Kidney epithelial cell (primary cell): ENCODE results near the gene CASP1. TPM values are rescaled to one million over a fixed set of nuclear protein-coding genes. Genes with fewer than 3 reads are reported as not detected.
A peak's percentile ranks its signal among the peaks of the same experiment; 100 is the strongest.

Source experiments
- DNase-seq: peaks from one replicate; pipeline ENCODE4 v3.0.0-alpha.2; 2010; ENCODE audit warnings: low read depth
- H3K27me3 ChIP-seq: 2 replicates; pipeline ENCODE4 v1.6.0; 2011; ENCODE audit warnings: low read length; ENCODE audit not compliant: control insufficient read depth, insufficient read depth
- H3K36me3 ChIP-seq: 2 replicates; pipeline ENCODE4 v1.5.1; 2011; ENCODE audit warnings: low read length; ENCODE audit not compliant: control insufficient read depth, insufficient read depth
- H3K4me3 ChIP-seq: 2 replicates; pipeline ENCODE4 v1.5.1; 2011; ENCODE audit warnings: low read depth, mild to moderate bottlenecking, control low read depth, low read length
- total RNA-seq: library from RNA; depleted of rRNA; stranded (reverse); fragments of >200 nt; gene quantifications from 2 replicates; pipeline ENCODE4 v1.2.3, GENCODE V29; 2015
- TF ChIP-seq, protein P1 (sequence below): IDR thresholded peaks from 2 replicates; pipeline ENCODE4 v1.5.1; 2011; ENCODE audit warnings: mild to moderate bottlenecking, moderate library complexity, low read length, control low read depth, inconsistent platforms; ENCODE audit not compliant: insufficient read depth, poor library complexity, severe bottlenecking

CASP1 gene
- total RNA-seq, 1 donor from 2014 or later: 0.33 TPM

DNA sequence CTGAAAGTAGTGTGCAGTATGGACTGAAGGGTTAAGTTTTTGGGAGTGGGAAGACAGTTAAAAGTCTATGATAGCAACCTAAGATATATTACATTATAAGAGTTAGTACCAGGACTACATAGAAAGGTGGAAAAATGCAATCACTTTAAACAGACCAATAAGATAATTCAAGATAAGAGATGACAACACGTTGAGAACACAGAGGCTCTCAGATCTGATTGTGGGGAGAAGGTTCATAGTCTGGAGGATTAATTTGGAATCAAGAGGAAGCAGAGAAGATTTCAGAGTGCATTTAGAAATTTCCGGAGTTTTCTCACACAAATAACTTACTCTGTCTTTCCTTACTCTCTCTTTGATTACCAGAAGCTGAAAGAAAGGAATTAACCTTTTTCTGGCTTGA, 12.4 kb downstream of the CASP1 start:
- DNase-seq: no peak
- TF ChIP-seq, protein P1, sequence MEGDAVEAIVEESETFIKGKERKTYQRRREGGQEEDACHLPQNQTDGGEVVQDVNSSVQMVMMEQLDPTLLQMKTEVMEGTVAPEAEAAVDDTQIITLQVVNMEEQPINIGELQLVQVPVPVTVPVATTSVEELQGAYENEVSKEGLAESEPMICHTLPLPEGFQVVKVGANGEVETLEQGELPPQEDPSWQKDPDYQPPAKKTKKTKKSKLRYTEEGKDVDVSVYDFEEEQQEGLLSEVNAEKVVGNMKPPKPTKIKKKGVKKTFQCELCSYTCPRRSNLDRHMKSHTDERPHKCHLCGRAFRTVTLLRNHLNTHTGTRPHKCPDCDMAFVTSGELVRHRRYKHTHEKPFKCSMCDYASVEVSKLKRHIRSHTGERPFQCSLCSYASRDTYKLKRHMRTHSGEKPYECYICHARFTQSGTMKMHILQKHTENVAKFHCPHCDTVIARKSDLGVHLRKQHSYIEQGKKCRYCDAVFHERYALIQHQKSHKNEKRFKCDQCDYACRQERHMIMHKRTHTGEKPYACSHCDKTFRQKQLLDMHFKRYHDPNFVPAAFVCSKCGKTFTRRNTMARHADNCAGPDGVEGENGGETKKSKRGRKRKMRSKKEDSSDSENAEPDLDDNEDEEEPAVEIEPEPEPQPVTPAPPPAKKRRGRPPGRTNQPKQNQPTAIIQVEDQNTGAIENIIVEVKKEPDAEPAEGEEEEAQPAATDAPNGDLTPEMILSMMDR: no peak
- Histone ChIP-seq H3K36me3 (no peaks in the 10 kb centered on the region), H3K27me3 (no peaks in the 10 kb centered on the region), H3K4me3 (no peak overlapping the region)

DNA sequence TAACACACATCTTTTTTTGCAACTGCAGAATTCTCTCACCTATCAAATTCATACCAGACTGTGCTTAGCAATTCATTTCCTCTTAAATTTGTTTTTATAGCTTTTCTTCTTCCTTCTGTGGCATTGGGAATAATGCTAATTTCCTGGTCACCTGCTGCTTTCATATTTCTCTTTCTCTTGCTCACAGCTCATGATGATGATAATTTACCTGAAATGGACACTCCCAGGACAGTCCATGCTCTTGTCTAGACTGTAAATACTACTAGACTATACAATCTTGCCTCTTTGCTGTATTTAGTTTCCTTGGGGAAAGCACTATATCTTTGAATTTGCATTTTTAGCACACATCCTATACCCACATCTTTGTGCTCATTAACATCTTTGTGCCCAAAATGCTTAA, 27.5 kb downstream of the CASP1 start:
- DNase-seq: no peak
- Histone ChIP-seq H3K36me3 (no peaks in the 10 kb centered on the region), H3K27me3 (no peaks in the 10 kb centered on the region), H3K4me3 (no peak overlapping the region)
- TF ChIP-seq, protein P1: no peak

DNA sequence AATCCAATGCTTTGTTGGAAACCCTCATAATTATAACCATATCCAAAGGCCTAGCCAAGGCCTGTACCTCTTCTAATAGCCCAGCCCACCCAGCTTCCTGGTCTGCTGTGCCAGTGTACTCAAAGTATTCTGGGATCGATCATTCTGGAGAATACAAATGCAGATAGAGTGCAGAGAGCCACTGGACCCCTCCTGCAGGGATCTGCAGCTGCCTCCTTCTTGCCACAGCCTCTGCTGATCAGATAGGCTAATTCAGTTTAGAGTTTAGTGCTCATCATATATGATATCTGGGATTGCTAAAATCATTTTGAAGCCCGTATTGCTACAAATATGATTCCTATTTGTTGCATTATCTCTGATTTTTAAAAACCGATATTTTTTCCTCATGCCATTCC, 29.5 kb downstream of the CASP1 start:
- Histone ChIP-seq H3K27me3 (no peaks in the 10 kb centered on the region), H3K36me3 (no peaks in the 10 kb centered on the region), H3K4me3 (no peak overlapping the region)
- TF ChIP-seq, protein P1: no peak
- no peak for DNase-seq

DNA sequence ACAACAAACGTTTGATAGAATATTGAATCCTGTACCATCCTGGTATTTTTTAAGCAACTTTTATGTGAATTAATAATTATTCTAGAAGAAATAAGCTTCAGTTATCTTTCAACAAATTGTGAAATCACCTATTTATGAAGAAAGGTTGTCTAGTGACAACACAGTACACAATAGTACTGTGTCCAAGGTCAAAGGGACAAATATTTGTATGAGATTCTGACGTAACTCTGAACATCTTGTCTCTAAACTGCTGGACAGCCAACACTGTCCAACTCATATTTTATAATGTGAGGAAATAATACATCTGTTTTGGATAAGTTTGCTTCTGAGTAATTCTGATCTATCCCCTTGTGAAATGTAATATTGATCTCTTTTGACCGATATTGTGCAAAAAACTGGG, 30.9 kb downstream of the CASP1 start:
- H3K27me3 ChIP-seq: no peaks in the 10 kb centered on the region
- H3K4me3 ChIP-seq: no peak overlapping the region
- no peak for DNase-seq
- H3K36me3 ChIP-seq: no peaks in the 10 kb centered on the region
- TF ChIP-seq, protein P1: no peak

DNA sequence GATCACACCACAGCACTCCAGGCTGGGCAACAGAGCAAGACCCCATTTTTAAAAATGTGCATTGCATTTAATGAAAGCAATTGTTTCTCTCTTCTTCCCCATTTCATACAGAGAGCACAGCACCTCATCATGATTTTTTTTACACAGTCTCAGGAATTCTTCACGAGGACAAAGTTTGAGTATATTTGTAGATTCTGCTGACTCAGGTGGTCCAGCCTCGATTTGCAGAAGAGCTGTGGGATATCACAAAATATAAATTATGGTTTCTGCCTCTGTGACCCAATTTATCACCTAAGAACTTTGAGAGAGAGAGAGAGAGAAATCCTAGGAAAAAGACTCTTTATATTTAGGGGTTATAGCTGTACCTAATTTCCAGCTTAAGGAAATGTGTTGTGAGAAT, 31.8 kb downstream of the CASP1 start:
- no peak for DNase-seq
- Histone ChIP-seq H3K27me3 (no peaks in the 10 kb centered on the region), H3K4me3 (no peak overlapping the region), H3K36me3 (no peaks in the 10 kb centered on the region)
- TF ChIP-seq, protein P1: no peak

DNA sequence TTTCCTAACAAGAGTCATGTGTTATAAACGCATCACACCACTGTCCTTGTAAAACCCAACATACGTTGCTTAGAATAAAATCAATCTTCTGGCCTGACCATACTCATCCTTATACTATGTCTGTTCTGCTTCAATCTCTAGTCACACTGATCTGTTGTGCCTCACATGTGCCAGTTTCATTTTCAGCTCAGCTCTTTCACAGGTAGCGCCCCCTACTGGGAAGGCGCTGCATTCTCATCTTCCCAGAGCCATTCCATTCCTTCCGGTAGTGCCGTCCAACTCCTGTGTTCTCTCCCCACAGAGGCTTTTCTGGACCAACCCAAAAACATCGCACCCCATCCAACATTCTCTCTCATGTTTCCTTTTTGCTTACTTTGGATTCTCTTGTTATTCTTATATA, 34.1 kb downstream of the CASP1 start:
- Histone ChIP-seq H3K4me3 (no peak overlapping the region), H3K27me3 (no peaks in the 10 kb centered on the region), H3K36me3 (no peaks in the 10 kb centered on the region)
- TF ChIP-seq, protein P1: peak; percentile 47
- no peak for DNase-seq
